Activated T-cell treated with anti-CD3 and anti-CD28 coated beads, Interleukin-2, amount 50 U/mL, for 24 hours (primary cell): ENCODE results near the gene SFRP5.
A peak's percentile ranks its signal among the peaks of the same experiment; 100 is the strongest.

Experiments
- DNase-seq: peaks from one replicate; pipeline ENCODE4 v3.0.0-alpha.2; 2020
- H3K27ac Mint-ChIP-seq: 2 replicates; pipeline ENCODE4 v1.8.0; 2020; ENCODE audit warnings: mild to moderate bottlenecking, mixed read lengths
- H3K27me3 Mint-ChIP-seq: 2 replicates; pipeline ENCODE4 v1.8.0; 2020; ENCODE audit warnings: mixed read lengths
- H3K36me3 Mint-ChIP-seq: 2 replicates; pipeline ENCODE4 v1.8.0; 2020; ENCODE audit warnings: low read depth, mixed read lengths
- H3K4me1 Mint-ChIP-seq: 2 replicates; pipeline ENCODE4 v1.8.0; 2020; ENCODE audit warnings: low read depth, mixed read lengths
- H3K4me3 Mint-ChIP-seq: 2 replicates; pipeline ENCODE4 v1.8.0; 2020; ENCODE audit warnings: mild to moderate bottlenecking, moderate library complexity, mixed read lengths
- H3K9me3 Mint-ChIP-seq: 2 replicates; pipeline ENCODE4 v1.8.0; 2020; ENCODE audit warnings: mixed read lengths

Gene SFRP5

GRCh38 chr10:97796651-97797050, 24.9 kb upstream of the SFRP5 start:
- no peaks in the 10 kb centered on the region for H3K36me3 Mint-ChIP-seq
- peak overlapping the region; percentile 58 for H3K4me3 Mint-ChIP-seq
- peak overlapping the region; percentile 93 for H3K27ac Mint-ChIP-seq
- H3K4me1 Mint-ChIP-seq = peaks cover 26% of the 10 kb centered on the region
- H3K9me3 Mint-ChIP-seq = peaks cover 11% of the 10 kb centered on the region
- no peaks in the 10 kb centered on the region for H3K27me3 Mint-ChIP-seq
- DNase-seq = no peak

- Mint-ChIP-seq H3K36me3 (no peaks in the 10 kb centered on the region), H3K27ac (peak overlapping the region; percentile 93), H3K9me3 (peaks cover 11% of the 10 kb centered on the region), H3K4me1 (peaks cover 27% of the 10 kb centered on the region), H3K4me3 (no peak overlapping the region), H3K27me3 (no peaks in the 10 kb centered on the region)
- no peak for DNase-seq
These were observed 24.1 kb upstream of the SFRP5 start for GRCh38 chr10:97795886-97796285.

DNA sequence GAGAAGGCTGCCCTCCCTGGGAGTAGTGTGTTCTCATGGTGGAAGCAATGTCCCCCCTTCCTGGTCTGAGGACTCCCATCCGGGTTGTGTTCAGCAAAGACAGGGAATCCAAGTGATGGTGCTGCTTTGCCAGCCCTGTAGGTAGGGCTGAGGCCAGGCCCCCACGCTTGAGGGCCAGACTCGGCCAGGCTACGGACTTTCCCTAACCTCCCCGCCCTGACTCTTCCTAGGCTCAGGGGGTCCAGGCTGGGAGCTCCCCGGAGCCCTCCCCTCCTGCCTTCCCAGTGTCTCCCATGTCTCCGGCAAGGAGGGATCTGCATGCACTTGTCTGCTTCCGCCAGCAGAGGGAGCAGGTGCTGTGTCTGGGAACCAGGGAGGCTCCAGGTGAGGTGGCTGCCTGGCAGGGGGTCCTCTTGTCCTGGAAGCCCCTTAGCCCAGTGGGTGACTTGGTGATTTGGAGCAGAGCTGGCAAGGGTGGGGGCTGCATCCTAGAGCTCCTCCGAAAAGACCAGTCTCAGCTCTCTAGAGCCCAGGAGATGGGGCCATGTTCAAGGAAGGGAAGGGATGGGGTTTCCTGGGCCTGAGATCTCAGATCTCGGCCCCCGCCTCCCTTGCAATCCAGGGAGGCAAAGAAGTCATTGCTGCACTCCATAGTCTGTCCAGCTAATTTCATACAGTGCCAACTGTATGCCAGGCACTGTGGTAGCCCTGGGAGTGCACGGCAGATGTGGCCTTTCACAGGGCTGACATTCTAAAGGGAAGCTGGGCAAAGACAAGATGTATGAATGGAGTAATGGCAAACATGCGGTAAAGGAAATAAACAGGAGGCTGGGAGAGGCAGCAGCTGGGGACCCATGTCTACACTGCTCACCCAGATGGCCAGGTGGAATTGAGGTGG, 20.3 kb upstream of the SFRP5 start:
- no peaks in the 10 kb centered on the region for H3K27me3 Mint-ChIP-seq
- peak; percentile 81 for DNase-seq
- no peaks in the 10 kb centered on the region for H3K9me3 Mint-ChIP-seq
- H3K36me3 Mint-ChIP-seq = no peaks in the 10 kb centered on the region
- no peak overlapping the region for H3K4me3 Mint-ChIP-seq
- H3K27ac Mint-ChIP-seq = no peak overlapping the region
- H3K4me1 Mint-ChIP-seq = peaks cover 26% of the 10 kb centered on the region

DNA sequence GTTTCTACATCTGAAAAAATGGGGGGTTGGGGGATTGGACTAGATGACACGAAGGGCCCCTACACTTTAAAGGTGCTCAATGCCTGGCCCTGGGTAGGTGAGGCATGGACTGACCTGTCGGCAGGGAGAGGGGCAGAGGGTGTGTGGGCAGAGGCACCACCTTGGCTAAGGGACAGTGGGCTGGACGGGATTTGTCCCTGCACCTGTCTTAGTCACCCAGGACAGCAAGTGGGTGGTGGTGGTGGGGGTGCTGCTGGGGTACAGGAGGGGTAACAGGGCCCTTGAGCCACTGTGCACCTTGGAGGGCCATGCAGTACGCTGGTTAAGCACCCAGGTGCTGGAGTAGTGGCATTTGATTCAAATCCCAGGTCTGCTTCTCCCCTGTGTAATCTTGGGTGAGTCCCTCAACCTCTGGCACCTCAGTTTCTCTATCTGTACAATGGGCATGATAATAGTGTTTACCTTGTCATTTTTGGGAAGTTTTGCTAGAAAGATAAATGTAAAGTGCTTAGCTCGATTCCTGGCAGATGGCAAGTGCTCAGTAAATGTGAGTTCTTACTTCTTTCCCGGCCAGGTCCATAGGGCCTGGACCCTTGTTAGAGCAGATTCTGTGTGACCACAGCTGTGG, 18.1 kb upstream of the SFRP5 start:
- DNase-seq = no peak
- H3K36me3 Mint-ChIP-seq = no peaks in the 10 kb centered on the region
- H3K27ac Mint-ChIP-seq = no peak overlapping the region
- H3K9me3 Mint-ChIP-seq = no peaks in the 10 kb centered on the region
- H3K4me3 Mint-ChIP-seq = no peak overlapping the region
- H3K4me1 Mint-ChIP-seq = peaks cover 11% of the 10 kb centered on the region
- no peaks in the 10 kb centered on the region for H3K27me3 Mint-ChIP-seq

DNA sequence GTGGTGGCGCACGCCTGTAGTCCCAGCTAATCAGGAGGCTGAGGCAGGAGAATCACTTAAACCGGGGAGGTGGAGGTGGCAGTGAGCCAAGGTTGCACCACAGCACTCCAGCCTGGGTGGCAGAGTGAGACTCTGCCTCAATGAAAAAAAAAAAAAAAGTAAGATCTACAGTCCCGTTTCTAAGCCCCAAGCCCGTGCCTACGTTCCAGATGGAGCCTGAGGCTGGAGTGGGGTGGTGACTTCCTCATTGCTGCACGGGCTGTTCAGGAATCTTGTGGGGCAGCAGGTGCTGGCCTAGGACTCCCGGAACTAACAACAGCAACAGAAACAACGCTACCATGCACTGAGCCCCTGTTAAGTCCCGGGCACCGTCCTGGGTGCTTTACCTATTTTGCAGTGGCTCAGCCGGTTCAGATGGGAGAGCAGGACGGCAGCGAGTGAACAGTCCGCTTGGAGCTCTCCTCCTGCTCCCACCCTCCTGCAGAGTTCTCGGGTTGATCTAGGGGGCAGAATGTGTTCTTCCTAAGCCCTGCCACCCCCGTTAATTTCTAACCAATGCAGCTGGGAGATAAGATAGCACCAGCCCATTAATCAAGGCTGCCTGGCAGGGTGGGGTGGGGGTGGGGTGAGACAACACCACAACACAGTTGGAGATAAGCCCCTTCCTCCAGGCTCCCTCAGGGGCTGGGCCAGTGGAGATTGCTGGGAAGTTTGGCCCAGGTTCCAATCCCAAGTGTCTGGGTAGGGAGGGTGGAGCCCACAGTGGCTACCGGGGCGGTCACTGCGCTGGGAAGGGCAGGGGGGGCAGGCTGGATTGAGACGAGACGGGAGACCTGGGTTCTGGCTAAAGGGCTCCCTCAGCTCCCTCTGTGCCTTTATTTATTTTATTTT, 17.0 kb upstream of the SFRP5 start:
- no peak for DNase-seq
- Mint-ChIP-seq H3K36me3 (no peaks in the 10 kb centered on the region), H3K4me1 (peaks cover 11% of the 10 kb centered on the region), H3K4me3 (no peak overlapping the region), H3K27ac (no peak overlapping the region), H3K27me3 (no peaks in the 10 kb centered on the region), H3K9me3 (no peaks in the 10 kb centered on the region)

DNA sequence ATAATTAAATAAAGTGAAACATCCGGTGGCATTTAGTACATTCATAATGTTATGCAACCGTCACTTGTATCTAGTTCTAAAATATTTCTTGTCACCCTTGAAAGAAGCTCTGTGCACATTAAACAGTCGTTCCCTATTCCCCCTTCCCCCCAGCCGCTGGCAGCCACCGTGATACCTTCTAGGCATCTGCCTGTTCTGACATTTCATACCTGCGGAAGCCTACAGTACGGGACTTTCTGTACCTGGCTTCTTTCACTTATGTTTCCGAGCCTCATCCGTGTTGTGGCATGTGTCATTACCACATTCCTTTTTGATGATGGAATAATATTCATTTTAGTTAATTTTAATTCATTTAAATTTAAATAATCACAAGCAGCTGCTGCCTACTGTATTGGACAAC, 13.9 kb upstream of the SFRP5 start:
- no peak for DNase-seq
- H3K9me3 Mint-ChIP-seq = no peaks in the 10 kb centered on the region
- H3K27me3 Mint-ChIP-seq = no peaks in the 10 kb centered on the region
- H3K27ac Mint-ChIP-seq = no peak overlapping the region
- no peaks in the 10 kb centered on the region for H3K36me3 Mint-ChIP-seq
- H3K4me1 Mint-ChIP-seq = peaks cover 27% of the 10 kb centered on the region
- H3K4me3 Mint-ChIP-seq = no peak overlapping the region

DNA sequence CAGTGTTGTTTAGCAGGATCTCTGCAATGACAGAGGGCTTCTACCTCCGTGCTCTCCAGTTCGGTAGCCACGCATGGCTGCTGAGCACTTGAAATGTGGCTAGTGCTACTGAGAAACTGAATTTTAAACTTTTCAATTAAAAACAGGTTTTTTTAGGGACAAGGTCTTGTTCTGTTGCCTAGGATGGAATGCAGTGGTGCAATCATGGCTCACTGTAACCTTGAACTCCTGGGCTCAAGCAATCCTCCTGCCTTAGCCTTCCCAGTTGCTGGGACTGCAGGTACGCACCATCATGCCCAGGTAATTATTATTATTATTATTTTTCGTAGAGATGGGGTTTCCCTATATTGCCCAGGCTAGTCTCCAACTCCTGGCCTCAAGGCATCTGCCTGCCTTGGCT, 13.4 kb upstream of the SFRP5 start:
- H3K4me3 Mint-ChIP-seq = no peak overlapping the region
- peaks cover 31% of the 10 kb centered on the region for H3K4me1 Mint-ChIP-seq
- no peak for DNase-seq
- H3K36me3 Mint-ChIP-seq = no peaks in the 10 kb centered on the region
- H3K9me3 Mint-ChIP-seq = no peaks in the 10 kb centered on the region
- H3K27ac Mint-ChIP-seq = no peak overlapping the region
- no peaks in the 10 kb centered on the region for H3K27me3 Mint-ChIP-seq

GRCh38 chr10:97784200-97784810, 12.5 kb upstream of the SFRP5 start:
- H3K9me3 Mint-ChIP-seq = no peaks in the 10 kb centered on the region
- H3K27ac Mint-ChIP-seq = no peak overlapping the region
- no peak for DNase-seq
- H3K4me1 Mint-ChIP-seq = peaks cover 34% of the 10 kb centered on the region
- H3K36me3 Mint-ChIP-seq = no peaks in the 10 kb centered on the region
- no peak overlapping the region for H3K4me3 Mint-ChIP-seq
- H3K27me3 Mint-ChIP-seq = no peaks in the 10 kb centered on the region

GRCh38 chr10:97782455-97783228, 10.8 kb upstream of the SFRP5 start:
- H3K4me3 Mint-ChIP-seq = no peak overlapping the region
- peaks cover 30% of the 10 kb centered on the region for H3K4me1 Mint-ChIP-seq
- H3K36me3 Mint-ChIP-seq = no peaks in the 10 kb centered on the region
- H3K27ac Mint-ChIP-seq = peak overlapping the region; percentile 82
- DNase-seq = no peak
- H3K27me3 Mint-ChIP-seq = no peaks in the 10 kb centered on the region
- no peaks in the 10 kb centered on the region for H3K9me3 Mint-ChIP-seq

DNA sequence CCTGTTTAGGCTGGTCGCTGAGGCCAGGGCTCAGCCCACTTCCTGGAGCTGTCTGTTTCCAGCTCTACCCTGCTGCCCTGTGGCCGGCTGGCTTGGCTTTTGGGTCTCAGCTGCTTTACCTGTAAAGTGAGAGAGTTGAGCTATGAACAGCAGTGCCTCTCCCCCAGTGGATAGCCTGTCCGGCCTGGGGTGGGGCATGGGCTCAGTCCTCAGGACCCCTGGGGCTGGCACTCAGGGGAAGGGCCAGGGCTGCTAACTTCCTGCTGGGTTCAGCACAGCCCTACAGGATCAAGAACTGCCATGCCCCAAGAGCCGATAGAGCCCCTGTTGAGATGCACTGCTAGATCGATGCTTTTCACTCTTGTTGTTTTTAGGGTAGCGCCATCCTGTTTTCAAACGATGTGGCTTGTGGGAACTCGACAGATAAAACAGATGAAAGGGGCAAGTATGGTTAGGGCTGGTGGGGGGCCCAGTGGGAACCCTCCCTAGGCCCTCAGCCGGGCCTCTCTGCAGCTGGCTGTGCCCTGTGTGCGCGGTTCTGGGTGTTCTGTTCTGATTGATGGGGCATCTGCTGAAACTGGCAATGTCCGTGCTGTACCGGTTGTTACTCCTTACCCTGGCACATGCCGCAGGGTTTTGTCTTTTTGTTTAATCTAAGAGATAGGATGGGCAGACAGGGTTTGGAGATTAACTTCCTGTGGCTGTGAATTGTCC, 10.0 kb upstream of the SFRP5 start:
- Mint-ChIP-seq H3K27me3 (no peaks in the 10 kb centered on the region), H3K4me1 (peaks cover 30% of the 10 kb centered on the region), H3K4me3 (no peak overlapping the region), H3K9me3 (no peaks in the 10 kb centered on the region), H3K36me3 (no peaks in the 10 kb centered on the region), H3K27ac (peak overlapping the region; percentile 82)
- DNase-seq = peak; percentile 52

DNA sequence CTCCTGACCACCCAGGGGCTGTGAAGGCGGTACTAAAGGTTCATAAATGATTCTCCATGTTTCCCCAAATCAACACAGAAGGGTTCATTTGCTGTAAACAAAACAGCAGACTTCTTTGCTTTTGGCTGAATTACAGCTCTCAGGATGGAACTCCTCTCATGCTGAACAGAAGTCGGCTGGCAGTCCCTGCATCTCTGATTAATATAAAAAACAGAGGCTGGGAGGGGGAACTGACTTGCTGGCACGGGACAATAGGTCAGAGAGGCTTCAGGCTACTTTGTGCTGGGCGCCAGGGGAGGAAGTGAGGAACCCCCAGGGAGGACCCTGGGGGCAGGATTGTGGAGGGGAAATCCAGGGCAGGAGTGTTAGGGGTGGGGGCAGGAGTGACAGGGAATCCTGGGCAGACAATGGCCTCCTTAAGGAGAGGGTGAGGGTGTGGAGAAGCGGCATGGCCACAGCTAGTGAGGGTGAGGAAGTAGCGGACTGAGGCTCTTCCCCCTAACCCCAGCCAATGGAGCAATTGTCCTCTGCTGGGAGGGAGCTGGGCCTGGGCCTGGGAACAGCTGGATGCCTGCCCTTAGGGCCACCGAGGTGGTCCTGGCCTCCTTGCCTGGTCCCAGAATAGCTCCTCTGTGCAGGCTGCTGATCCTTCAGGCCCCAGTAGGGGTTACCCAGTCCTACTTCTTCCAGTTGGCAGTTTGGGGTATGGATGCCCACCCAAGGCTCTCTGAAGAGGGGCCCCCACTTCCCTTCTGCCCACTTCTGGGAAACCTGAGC, 9.2 kb upstream of the SFRP5 start:
- H3K27me3 Mint-ChIP-seq = no peaks in the 10 kb centered on the region
- H3K4me1 Mint-ChIP-seq = peaks cover 30% of the 10 kb centered on the region
- no peak overlapping the region for H3K4me3 Mint-ChIP-seq
- H3K36me3 Mint-ChIP-seq = no peaks in the 10 kb centered on the region
- no peak for DNase-seq
- H3K9me3 Mint-ChIP-seq = no peaks in the 10 kb centered on the region
- peak overlapping the region; percentile 82 for H3K27ac Mint-ChIP-seq

DNA sequence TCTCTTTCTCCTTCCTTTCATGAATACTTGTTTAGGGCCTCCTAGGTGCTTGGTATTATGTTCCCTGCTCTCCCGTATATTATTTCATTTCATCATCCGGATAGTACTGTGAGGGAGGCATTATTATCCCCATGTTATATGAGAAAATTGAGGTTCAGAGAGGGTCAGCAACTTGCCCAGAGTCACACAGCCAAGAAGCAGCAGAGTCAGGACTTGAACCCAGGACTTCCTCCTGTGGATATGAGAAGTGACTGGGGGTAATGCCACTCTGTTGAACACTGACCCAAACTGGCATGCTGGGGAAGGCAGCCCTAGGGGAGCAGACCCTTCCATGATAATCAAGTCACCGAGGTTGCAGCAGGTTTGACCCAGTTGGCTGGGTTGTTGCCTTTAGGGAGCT, 8.2 kb upstream of the SFRP5 start:
- Mint-ChIP-seq H3K9me3 (no peaks in the 10 kb centered on the region), H3K27ac (no peak overlapping the region), H3K36me3 (no peaks in the 10 kb centered on the region), H3K4me3 (no peak overlapping the region), H3K27me3 (no peaks in the 10 kb centered on the region), H3K4me1 (peaks cover 30% of the 10 kb centered on the region)
- no peak for DNase-seq

GRCh38 chr10:97779492-97779891, 7.7 kb upstream of the SFRP5 start:
- Mint-ChIP-seq H3K4me1 (peaks cover 30% of the 10 kb centered on the region), H3K4me3 (no peak overlapping the region), H3K27ac (no peak overlapping the region), H3K9me3 (no peaks in the 10 kb centered on the region), H3K36me3 (no peaks in the 10 kb centered on the region), H3K27me3 (no peaks in the 10 kb centered on the region)
- no peak for DNase-seq
